GM23338 (cell line): ENCODE measurements around the gene GJB4. TPM values are rescaled to one million over a fixed set of nuclear protein-coding genes. Genes with fewer than 3 reads are reported as not detected.
A peak's percentile ranks its signal among the peaks of the same experiment; 100 is the strongest.

Source experiments
- ATAC-seq: fragments of 200-7000 bp; cut with Tn5 transposase; 3 replicates; pipeline ENCODE4 v1.9.1; 2020
- DNase-seq: peaks from one replicate; pipeline ENCODE4 v3.0.0-alpha.2; 2015; ENCODE audit warnings: low spot score
- H2AFZ ChIP-seq: fragments of 200-600 bp; sonication (generic); 2 replicates; pipeline ENCODE4 v1.8.0; 2016; ENCODE audit warnings: antibody characterized with exemption, mild to moderate bottlenecking, moderate library complexity
- H3F3A ChIP-seq: fragments of 200-600 bp; sonication (generic); replicated peaks from 2 replicates; pipeline ENCODE4 v1.8.0; 2017; ENCODE audit warnings: antibody characterized with exemption, mixed run types, low read depth
- H3K27ac ChIP-seq: fragments of 200-600 bp; sonication (generic); 2 replicates; pipeline ENCODE4 v1.6.1; 2016; ENCODE audit warnings: low read depth
- H3K27me3 ChIP-seq: fragments of 200-600 bp; sonication (generic); 2 replicates; pipeline ENCODE4 v1.8.0; 2016; ENCODE audit warnings: mild to moderate bottlenecking, mixed run types, moderate library complexity; ENCODE audit not compliant: insufficient read depth
- H3K36me3 ChIP-seq: fragments of 200-600 bp; sonication (generic); 2 replicates; pipeline ENCODE4 v1.8.0; 2016; ENCODE audit warnings: mild to moderate bottlenecking; ENCODE audit not compliant: insufficient read depth
- H3K4me1 ChIP-seq: fragments of 200-600 bp; sonication (generic); 2 replicates; pipeline ENCODE4 v1.8.0; 2016; ENCODE audit warnings: mild to moderate bottlenecking, moderate library complexity; ENCODE audit not compliant: insufficient read depth
- H3K4me2 ChIP-seq: fragments of 200-600 bp; sonication (generic); 2 replicates; pipeline ENCODE4 v1.7.1; 2017; ENCODE audit warnings: mixed run types
- H3K4me3 ChIP-seq: fragments of 200-600 bp; sonication (generic); 2 replicates; pipeline ENCODE4 v1.6.1; 2016; ENCODE audit warnings: mixed run types
- H3K79me2 ChIP-seq: fragments of 200-600 bp; sonication (generic); replicated peaks from 2 replicates; pipeline ENCODE4 v1.8.0; 2017; ENCODE audit warnings: mild to moderate bottlenecking; ENCODE audit not compliant: insufficient read depth
- H3K9me2 ChIP-seq: fragments of 200-600 bp; sonication (generic); 2 replicates; pipeline ENCODE4 v1.8.0; 2017; ENCODE audit not compliant: insufficient read depth
- H4K20me1 ChIP-seq: fragments of 200-600 bp; sonication (generic); replicated peaks from 2 replicates; pipeline ENCODE4 v1.8.0; 2017; ENCODE audit warnings: mild to moderate bottlenecking; ENCODE audit not compliant: insufficient read depth
- H3K27ac Mint-ChIP-seq: 2 replicates; pipeline ENCODE4 v1.8.0; 2020; ENCODE audit warnings: inconsistent platforms, mild to moderate bottlenecking, moderate library complexity, mixed read lengths
- H3K27me3 Mint-ChIP-seq: 3 replicates; pipeline ENCODE4 v1.8.0; 2022; ENCODE audit warnings: low read depth, mild to moderate bottlenecking, moderate library complexity, mixed read lengths, inconsistent platforms; ENCODE audit not compliant: insufficient read depth, poor library complexity
- H3K36me3 Mint-ChIP-seq: 3 replicates; pipeline ENCODE4 v1.8.0; 2021; ENCODE audit warnings: low read depth, mild to moderate bottlenecking, inconsistent platforms, moderate library complexity, mixed read lengths
- H3K4me1 Mint-ChIP-seq: 3 replicates; pipeline ENCODE4 v1.8.0; 2020; ENCODE audit warnings: mild to moderate bottlenecking, inconsistent platforms, mixed read lengths
- H3K4me3 Mint-ChIP-seq: 3 replicates; pipeline ENCODE4 v1.8.0; 2021; ENCODE audit warnings: moderate library complexity, mild to moderate bottlenecking, inconsistent platforms, mixed read lengths
- H3K9me3 Mint-ChIP-seq: 3 replicates; pipeline ENCODE4 v1.8.0; 2020; ENCODE audit warnings: moderate library complexity, mild to moderate bottlenecking, inconsistent platforms, mixed read lengths
- CREB1 ChIP-seq: fragments of 250-450 bp; sonication (Bioruptor Pico); IDR thresholded peaks from 2 replicates; pipeline ENCODE4 v1.5.0; 2020; ENCODE audit warnings: low read depth, mild to moderate bottlenecking, moderate library complexity
- CTCF ChIP-seq, 2 experiments: fragments of 200-600 bp in 1 of 2; sonication (generic) in 1 of 2; conservative IDR thresholded peaks; 2 replicates each; pipeline versions ENCODE4 v1.5.1 to v1.6.1; 2016 to 2017; ENCODE audit warnings: antibody characterized with exemption in 2 of 2, low read depth in 2 of 2, mild to moderate bottlenecking in 2 of 2, moderate library complexity in 1 of 2
- ETS1 ChIP-seq: IDR thresholded peaks from 2 replicates; pipeline ENCODE4 v1.6.1; 2016; ENCODE audit warnings: antibody characterized with exemption
- EZH2phosphoT487 ChIP-seq: fragments of 200-600 bp; sonication (generic); IDR thresholded peaks from one replicate; pipeline ENCODE4 v1.8.1; 2018; ENCODE audit warnings: antibody characterized with exemption; ENCODE audit not compliant: unreplicated experiment
- JUNB ChIP-seq: IDR thresholded peaks from one replicate; pipeline ENCODE4 v1.6.1; 2016; ENCODE audit warnings: antibody characterized with exemption; ENCODE audit not compliant: unreplicated experiment
- REST ChIP-seq: IDR thresholded peaks from one replicate; pipeline ENCODE4 v1.6.1; 2018; ENCODE audit warnings: antibody characterized with exemption; ENCODE audit not compliant: unreplicated experiment
- ZNF114 ChIP-seq: fragments of 250-450 bp; sonication (Bioruptor Pico); IDR thresholded peaks from 2 replicates; pipeline ENCODE4 v1.5.0; 2020; ENCODE audit warnings: mild to moderate bottlenecking, moderate library complexity
- polyA plus RNA-seq: library from polyadenylated mRNA; unstranded; fragments of >200 nt; fragmentation: Nextera tagmentation; extraction: Ambion mirVana; gene quantifications from 2 replicates; pipeline ENCODE4 v1.2.1, GENCODE V29; 2016
- total RNA-seq: library from RNA; depleted of rRNA; stranded (reverse); fragments of >200 nt; shearing (Covaris generic); gene quantifications from 2 replicates; pipeline ENCODE4 v1.2.3, GENCODE V29; 2014

The GJB4 gene
- total and polyA plus RNA-seq, 2 experiments from 2014 or later = 0.07 TPM; not detected in 1

- ATAC-seq = no peak
- no peaks in the 10 kb centered on the region for H3F3A ChIP-seq
- no peak overlapping the region for H3K27ac ChIP-seq
- H3K27ac Mint-ChIP-seq = no peak overlapping the region
- H3K27me3 Mint-ChIP-seq = peaks cover 10% of the 10 kb centered on the region
- no peaks in the 10 kb centered on the region; the same call in 2 of the 3 replicates for H3K36me3 Mint-ChIP-seq
- H3K4me3 Mint-ChIP-seq = no peak overlapping the region
- H3K4me3 ChIP-seq = no peak overlapping the region
- no peaks in the 10 kb centered on the region for H3K36me3 ChIP-seq
- H3K27me3 ChIP-seq = no peaks in the 10 kb centered on the region
- H3K9me2 ChIP-seq = peaks cover 15% of the 10 kb centered on the region
- H2AFZ ChIP-seq = no peak overlapping the region
- peaks cover 3% of the 10 kb centered on the region for H3K4me1 ChIP-seq
- peaks cover 3% of the 10 kb centered on the region; the same call in 1 of the 3 replicates for H3K9me3 Mint-ChIP-seq
- no peak for DNase-seq
- H4K20me1 ChIP-seq = no peaks in the 10 kb centered on the region
- TF ChIP-seq REST (no peak), CTCF (conservative IDR thresholded peaks at IDR 0.05; ENCODE audit: low read depth in 2 of 2) (no peak), JUNB (no peak), CREB1 (CRISPR knock-in tag) (no peak), EZH2phosphoT487 (no peak)
- peaks cover 19% of the 10 kb centered on the region for H3K4me1 Mint-ChIP-seq
- no peaks in the 10 kb centered on the region for H3K79me2 ChIP-seq
- H3K4me2 ChIP-seq = no peak overlapping the region
These were observed 2.3 kb downstream of the GJB4 start for GRCh38 chr1:34761776-34762307.

GRCh38 chr1:34762474-34763141 lies 3.1 kb downstream of the GJB4 start:
- peaks cover 3% of the 10 kb centered on the region for H3K4me1 ChIP-seq
- no peaks in the 10 kb centered on the region for H3K36me3 ChIP-seq
- DNase-seq (no peak), ATAC-seq (no peak)
- no peaks in the 10 kb centered on the region; the same call in 2 of the 3 replicates for H3K36me3 Mint-ChIP-seq
- peaks cover 3% of the 10 kb centered on the region; the same call in 1 of the 3 replicates for H3K9me3 Mint-ChIP-seq
- peaks cover 10% of the 10 kb centered on the region for H3K27me3 Mint-ChIP-seq
- H3K27ac Mint-ChIP-seq = no peak overlapping the region
- H4K20me1 ChIP-seq = no peaks in the 10 kb centered on the region
- no peak overlapping the region for H3K27ac ChIP-seq
- no peaks in the 10 kb centered on the region for H3K79me2 ChIP-seq
- no peak overlapping the region for H3K4me3 Mint-ChIP-seq
- peaks cover 15% of the 10 kb centered on the region for H3K9me2 ChIP-seq
- no peaks in the 10 kb centered on the region for H3K27me3 ChIP-seq
- no peaks in the 10 kb centered on the region for H3F3A ChIP-seq
- peak overlapping the region; percentile 58; the same call in 1 of the 2 replicates for H3K4me2 ChIP-seq
- H3K4me1 Mint-ChIP-seq = peaks cover 19% of the 10 kb centered on the region
- H3K4me3 ChIP-seq = no peak overlapping the region
- H2AFZ ChIP-seq = no peak overlapping the region
- TF ChIP-seq REST = no peak
- no peak for TF ChIP-seq ETS1
- TF ChIP-seq ZNF114 (CRISPR knock-in tag) = no peak
